Activated CD8-positive, alpha-beta T cell treated with anti-CD3 and anti-CD28 coated beads, Interleukin-2, amount 10 ng/mL, durations not matched to agents 7 days and 5 days (primary cell): ENCODE measurements around the gene NFATC4. TPM values are rescaled to one million over a fixed set of nuclear protein-coding genes. Genes with fewer than 3 reads are reported as not detected.

Experiments used
- ATAC-seq: fragments of 150-1000 bp; cut with Tn5 transposase; one replicate; pipeline ENCODE4 v1.10.0; 2021; ENCODE audit warnings: moderate library complexity
- CTCF ChIA-PET: fragments of 350-600 bp; sonication (Branson Sonifier 250); formaldehyde crosslinking; loops from one replicate; lab custom pipeline; 2021; ENCODE audit warnings: antibody characterized with exemption; lab: Charles Lee
- POLR2A ChIA-PET: fragments of 350-600 bp; sonication (Branson Sonifier 250); formaldehyde crosslinking; loops from one replicate; lab custom pipeline; 2021; ENCODE audit warnings: antibody characterized with exemption; lab: Charles Lee
- DNase-seq: peaks from one replicate; pipeline ENCODE4 v3.0.0-alpha.2; 2020
- H3K27ac Mint-ChIP-seq: one replicate; pipeline ENCODE4 v1.8.0; 2021; ENCODE audit warnings: mild to moderate bottlenecking, mixed read lengths
- H3K27me3 Mint-ChIP-seq: one replicate; pipeline ENCODE4 v1.8.0; 2021; ENCODE audit warnings: low read depth, mixed read lengths
- H3K36me3 Mint-ChIP-seq: one replicate; pipeline ENCODE4 v1.8.0; 2021; ENCODE audit warnings: low read depth, mixed read lengths
- H3K4me1 Mint-ChIP-seq: one replicate; pipeline ENCODE4 v1.8.0; 2021; ENCODE audit warnings: low read depth, mixed read lengths
- H3K4me3 Mint-ChIP-seq: one replicate; pipeline ENCODE4 v1.8.0; 2021; ENCODE audit warnings: mild to moderate bottlenecking, mixed read lengths
- H3K9me3 Mint-ChIP-seq: one replicate; pipeline ENCODE4 v1.8.0; 2022; ENCODE audit warnings: mixed read lengths; ENCODE audit not compliant: insufficient read depth
- total RNA-seq, 2 experiments: library from RNA; stranded (reverse); gene quantifications; one replicate each; pipeline ENCODE4 v1.2.3, GENCODE V29; 2021

Gene NFATC4
- total RNA-seq, 2 experiments from 2014 or later: not detected

DNA sequence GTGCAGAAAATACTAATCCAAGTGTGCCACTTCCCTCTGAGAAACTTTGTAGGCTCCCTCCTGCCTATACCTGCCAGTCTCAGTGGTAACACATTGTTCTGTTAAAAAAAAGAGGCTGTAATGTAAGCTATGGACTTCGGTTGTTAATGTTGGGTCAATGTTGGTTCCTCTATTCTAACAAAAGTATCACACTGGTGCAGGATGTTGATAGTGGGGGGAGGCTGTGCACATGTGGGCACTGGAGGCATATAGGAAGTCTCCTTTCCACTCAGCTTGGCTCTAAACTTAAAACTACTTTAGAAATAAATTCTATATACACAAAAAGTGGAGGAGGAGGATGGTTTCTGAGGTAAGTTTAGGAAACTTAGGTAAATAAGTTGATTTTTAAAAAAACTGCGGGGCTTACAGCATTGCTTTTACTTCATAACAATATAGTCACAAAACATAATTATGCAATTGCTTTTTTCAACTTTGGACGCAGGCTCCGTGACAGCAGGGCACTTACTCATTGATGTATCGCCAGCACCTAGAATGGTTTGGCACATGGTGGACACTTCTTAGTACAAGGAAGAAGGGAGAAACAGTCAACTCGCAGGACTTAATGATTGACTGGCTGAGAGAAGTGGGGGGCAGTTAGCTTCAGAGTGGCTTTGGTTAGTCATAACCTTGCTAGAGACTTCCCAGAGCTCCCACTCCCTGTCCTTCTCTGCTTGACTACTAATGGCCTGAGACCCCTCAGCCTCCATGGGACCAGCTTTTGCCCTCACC lies 22.9 kb downstream of the NFATC4 start:
- Mint-ChIP-seq H3K9me3 (no peaks in the 10 kb centered on the region), H3K36me3 (no peaks in the 10 kb centered on the region), H3K4me1 (peaks cover 4% of the 10 kb centered on the region), H3K27me3 (peaks cover 40% of the 10 kb centered on the region), H3K27ac (no peak overlapping the region), H3K4me3 (no peak overlapping the region)
- POLR2A ChIA-PET: no interaction called here
- CTCF ChIA-PET: no interaction called here
- ATAC-seq (no peak), DNase-seq (no peak)

DNA sequence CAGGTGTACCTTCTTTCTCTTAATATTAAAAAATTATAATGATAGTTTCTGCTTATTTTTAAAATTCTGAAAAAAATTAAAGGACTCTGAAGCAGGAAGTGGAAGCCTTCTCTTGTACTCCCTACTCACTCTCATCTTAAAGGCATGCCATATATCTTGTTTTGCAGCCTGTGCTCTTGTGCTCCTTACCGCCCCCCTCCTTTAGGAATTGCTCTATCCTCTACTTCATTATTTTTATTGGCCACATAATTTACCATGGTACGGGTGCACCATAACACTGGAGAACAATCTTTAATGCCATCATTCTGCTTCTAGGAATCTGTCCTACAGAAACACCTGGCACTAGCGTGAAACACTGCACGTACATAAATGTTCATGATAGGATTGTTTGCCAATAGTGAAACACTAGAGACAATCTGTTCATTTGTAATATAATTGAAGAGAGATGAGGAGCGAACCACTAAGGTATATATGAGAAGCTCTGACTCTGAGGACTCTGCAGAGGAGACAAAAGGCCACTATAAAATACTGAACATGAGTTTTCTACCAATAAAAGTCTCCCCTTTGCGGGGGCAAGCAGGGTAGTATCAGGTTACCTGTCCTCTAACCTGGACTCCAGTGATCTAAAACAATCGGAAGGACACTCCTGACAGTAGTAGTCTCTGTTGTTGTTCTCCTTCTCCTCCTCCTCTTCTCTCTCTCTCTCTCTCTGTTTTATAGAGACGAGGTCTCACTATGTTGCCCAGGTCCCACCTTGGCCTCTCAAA lies 24.5 kb downstream of the NFATC4 start:
- no peak for ATAC-seq
- Mint-ChIP-seq H3K27me3 (peaks cover 45% of the 10 kb centered on the region), H3K27ac (no peak overlapping the region), H3K36me3 (no peaks in the 10 kb centered on the region), H3K4me1 (peaks cover 7% of the 10 kb centered on the region), H3K9me3 (no peaks in the 10 kb centered on the region), H3K4me3 (no peak overlapping the region)
- POLR2A ChIA-PET: no interaction called here
- CTCF ChIA-PET: no interaction called here
- no peak for DNase-seq

DNA sequence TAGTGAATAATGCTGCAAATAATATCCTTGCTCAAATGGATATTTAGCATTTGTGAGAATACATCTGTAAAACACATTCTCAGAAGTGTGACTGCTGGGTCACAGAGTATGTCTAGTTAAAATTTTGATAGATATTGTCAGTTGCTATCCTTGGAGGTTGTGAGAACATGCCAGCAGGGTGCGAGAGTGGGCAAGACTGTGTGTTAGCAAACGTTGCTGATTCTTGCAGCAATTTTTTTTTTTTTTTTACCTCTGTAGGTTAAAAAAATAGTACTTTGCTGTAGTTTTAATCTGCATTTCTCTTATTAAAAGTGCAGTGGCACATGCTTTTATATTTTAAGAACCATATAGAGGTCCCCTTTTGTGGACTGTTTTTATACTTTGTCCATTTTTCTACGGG lies 26.3 kb downstream of the NFATC4 start:
- ChIA-PET POLR2A (no interaction called here), CTCF (no interaction called here)
- no peak overlapping the region for H3K4me3 Mint-ChIP-seq
- no peaks in the 10 kb centered on the region for H3K9me3 Mint-ChIP-seq
- no peak overlapping the region for H3K27ac Mint-ChIP-seq
- DNase-seq (no peak), ATAC-seq (no peak)
- H3K36me3 Mint-ChIP-seq: no peaks in the 10 kb centered on the region
- H3K4me1 Mint-ChIP-seq: peaks cover 7% of the 10 kb centered on the region
- H3K27me3 Mint-ChIP-seq: peaks cover 38% of the 10 kb centered on the region

DNA sequence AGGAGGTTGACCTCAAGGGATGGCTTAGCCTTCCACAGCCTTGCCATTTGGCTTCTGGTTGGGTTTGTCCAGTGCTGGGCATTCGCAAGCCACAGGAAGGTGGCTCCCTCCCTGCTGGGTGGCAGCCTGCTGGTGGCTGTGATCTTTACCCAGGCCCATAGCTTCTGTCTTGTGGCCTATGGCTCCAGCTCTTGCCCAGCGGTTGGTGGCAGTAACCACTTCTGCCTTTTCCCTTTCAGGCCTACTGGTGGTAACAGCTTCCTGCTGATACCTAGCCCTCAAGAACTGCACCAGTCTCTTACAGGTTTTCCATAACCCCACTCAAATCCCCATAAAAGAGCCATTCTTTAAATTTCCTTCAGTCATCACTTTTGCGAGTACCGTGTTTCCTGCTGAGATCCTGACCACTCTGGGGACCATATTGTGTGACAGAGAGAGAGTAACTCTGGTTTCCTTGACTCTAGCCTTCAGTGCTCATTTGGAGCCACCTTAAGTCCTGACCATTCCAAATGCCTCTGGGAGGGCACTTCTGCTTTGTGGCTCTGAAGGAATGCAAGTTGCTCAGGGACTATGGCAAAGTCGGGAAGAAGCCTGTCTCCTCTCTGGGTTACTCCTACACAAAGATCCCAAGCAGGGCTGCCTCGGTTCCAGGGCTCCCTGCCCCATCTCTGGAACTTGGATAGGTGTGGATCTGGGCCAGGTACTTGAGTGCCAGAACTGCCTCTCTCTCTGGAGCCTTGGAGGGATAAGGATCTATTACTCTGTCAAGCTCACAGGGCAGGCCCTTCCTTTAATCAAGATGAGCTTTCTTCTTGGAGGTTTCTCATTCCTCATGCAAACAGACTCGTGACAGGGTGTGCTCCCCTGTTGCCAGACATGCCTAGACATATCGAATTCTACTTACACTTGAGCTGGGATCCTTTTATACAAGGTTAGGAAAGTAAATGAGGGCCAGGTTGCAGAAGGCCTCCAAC lies 27.9 kb downstream of the NFATC4 start:
- Mint-ChIP-seq H3K36me3 (no peaks in the 10 kb centered on the region), H3K9me3 (no peaks in the 10 kb centered on the region), H3K27ac (no peak overlapping the region), H3K4me1 (peaks cover 11% of the 10 kb centered on the region), H3K4me3 (no peak overlapping the region), H3K27me3 (peaks cover 42% of the 10 kb centered on the region)
- POLR2A ChIA-PET: no interaction called here
- DNase-seq (no peak), ATAC-seq (no peak)
- CTCF ChIA-PET: interaction anchor here (0.9 to 2.1 kb wide), 6 partner anchors 16 to 56 kb away, joined by 3 to 10 read pairs (median 4); partner anchors contain the start of gene RIPK3

DNA sequence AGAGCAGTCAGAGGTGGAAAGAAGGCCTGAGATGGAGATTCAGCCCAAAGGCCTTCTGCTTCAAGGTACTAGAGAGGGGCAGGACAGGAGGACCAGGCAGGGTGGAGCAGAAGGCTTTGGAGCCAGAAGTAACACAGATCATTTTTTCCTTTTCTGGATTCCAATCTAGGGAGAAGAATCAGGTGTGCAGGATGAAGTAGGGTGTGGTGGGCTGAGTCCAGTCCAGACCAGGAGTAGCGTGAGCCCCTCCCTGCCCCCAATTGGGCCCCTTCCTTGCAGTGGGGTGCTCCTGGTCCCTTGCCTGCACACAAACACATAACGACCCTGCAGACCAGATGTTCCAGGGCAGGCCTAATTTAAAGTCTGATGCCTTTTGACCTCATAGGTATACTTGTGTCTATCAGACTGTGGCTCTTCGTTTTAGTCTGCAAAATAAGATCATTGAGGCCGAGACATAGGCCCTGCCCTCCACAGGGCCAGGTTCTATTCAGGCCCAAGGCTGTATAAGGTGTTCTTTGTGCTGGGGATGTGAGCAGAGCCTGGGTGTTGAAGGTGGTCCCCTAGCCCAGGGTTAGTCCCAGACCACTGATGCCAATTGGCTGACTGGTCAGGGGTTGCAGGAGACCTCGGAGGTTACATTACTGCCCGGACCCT lies 29.8 kb downstream of the NFATC4 start:
- DNase-seq (no peak), ATAC-seq (no peak)
- H3K9me3 Mint-ChIP-seq: no peaks in the 10 kb centered on the region
- H3K27me3 Mint-ChIP-seq: peaks cover 43% of the 10 kb centered on the region
- CTCF ChIA-PET: interaction anchor here (1.3 to 2.1 kb wide), 3 partner anchors 14 to 34 kb away, joined by 3 to 10 read pairs (median 4); no protein-coding TSS in a partner anchor
- POLR2A ChIA-PET: no interaction called here
- no peak overlapping the region for H3K27ac Mint-ChIP-seq
- no peaks in the 10 kb centered on the region for H3K36me3 Mint-ChIP-seq
- peaks cover 11% of the 10 kb centered on the region for H3K4me1 Mint-ChIP-seq
- no peak overlapping the region for H3K4me3 Mint-ChIP-seq

DNA sequence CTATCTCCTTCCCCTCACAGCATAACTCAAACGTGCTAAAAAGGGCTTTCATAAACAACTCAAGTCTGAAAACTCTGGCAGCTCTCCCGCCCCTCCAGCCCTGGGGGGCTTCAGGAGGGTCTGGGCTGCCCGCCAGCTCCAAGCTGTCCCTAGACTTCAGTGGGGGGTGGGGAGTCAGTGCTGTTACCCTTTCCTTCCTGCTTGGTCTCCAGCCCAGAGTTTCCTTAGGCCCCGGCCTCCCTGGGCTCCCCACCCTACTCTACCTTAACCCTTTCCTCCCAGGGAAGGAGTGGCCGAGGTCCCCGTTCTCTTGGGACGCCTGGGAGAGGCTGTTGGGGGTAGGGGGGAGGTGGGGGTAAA lies 30.3 kb downstream of the NFATC4 start:
- peaks cover 48% of the 10 kb centered on the region for H3K27me3 Mint-ChIP-seq
- DNase-seq (no peak), ATAC-seq (no peak)
- CTCF ChIA-PET: interaction anchor here (1.0 kb wide), 1 partner anchor 67 kb away, joined by 3 read pairs; no protein-coding TSS in a partner anchor
- H3K4me1 Mint-ChIP-seq: peaks cover 11% of the 10 kb centered on the region
- no peak overlapping the region for H3K4me3 Mint-ChIP-seq
- POLR2A ChIA-PET: interaction anchor here (0.7 kb wide), 1 partner anchor 32 kb away, joined by 4 read pairs; the partner anchor contains the start of gene KHNYN
- no peak overlapping the region for H3K27ac Mint-ChIP-seq
- no peaks in the 10 kb centered on the region for H3K36me3 Mint-ChIP-seq
- H3K9me3 Mint-ChIP-seq: no peaks in the 10 kb centered on the region

DNA sequence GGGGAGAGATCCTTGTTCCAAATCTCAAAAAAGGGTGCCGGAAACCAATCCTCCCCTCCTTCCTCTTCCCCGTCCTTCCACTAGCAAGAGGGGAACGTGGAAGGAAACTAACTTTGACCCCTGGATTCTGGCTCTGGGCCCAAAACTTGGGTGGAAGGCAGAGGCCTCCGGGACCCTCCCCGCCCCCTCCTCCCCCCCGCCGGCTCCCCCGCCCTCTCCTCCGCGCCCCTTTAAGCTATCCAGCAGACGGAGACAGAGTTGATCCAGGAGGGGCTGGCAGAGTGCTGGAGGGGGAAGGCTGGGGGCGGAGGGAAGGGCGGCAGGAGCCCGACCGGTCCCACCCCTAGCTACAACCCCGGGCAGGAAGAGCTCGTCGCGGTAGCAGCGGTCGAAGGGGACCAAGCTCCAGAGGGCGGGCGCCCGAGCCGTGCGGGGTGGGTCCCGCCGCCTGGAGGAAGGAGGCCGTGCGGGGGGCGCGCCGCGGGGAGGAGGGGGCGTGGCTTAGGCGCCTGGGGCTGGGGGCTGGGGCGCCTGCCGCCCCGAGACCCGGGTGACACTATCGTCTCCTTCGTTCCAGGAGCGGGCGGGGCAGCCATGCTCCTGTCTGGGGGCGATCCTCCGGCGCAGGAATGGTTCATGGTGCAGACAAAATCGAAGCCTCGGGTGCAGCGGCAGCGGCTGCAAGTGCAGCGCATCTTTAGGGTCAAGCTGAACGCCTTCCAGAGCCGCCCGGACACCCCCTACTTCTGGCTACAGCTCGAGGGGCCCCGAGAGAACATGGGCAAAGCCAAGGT lies 30.9 kb downstream of the NFATC4 start, which contains the start of gene NYNRIN:
TSS of gene NYNRIN (plus strand) at position 351 of the 794 bp plus-strand sequence. CDS start at position 595, 244 bp downstream.
- Mint-ChIP-seq H3K27ac (peak within 1 kb of the TSS; percentile 5), H3K9me3 (no peaks in the 10 kb centered on the region), H3K27me3 (peaks cover 50% of the 10 kb centered on the region), H3K36me3 (no peaks in the 10 kb centered on the region), H3K4me3 (peak within 1 kb of the TSS; percentile 47), H3K4me1 (peaks cover 11% of the 10 kb centered on the region)
- ChIA-PET CTCF (interaction anchor here (1.0 kb wide), 1 partner anchor 67 kb away, joined by 3 read pairs; no protein-coding TSS in a partner anchor), POLR2A (interaction anchor here (0.7 kb wide), 1 partner anchor 31 kb away, joined by 4 read pairs; the partner anchor contains the start of gene KHNYN)
- DNase-seq (peak; percentile 58), ATAC-seq (peak; percentile 91)

DNA sequence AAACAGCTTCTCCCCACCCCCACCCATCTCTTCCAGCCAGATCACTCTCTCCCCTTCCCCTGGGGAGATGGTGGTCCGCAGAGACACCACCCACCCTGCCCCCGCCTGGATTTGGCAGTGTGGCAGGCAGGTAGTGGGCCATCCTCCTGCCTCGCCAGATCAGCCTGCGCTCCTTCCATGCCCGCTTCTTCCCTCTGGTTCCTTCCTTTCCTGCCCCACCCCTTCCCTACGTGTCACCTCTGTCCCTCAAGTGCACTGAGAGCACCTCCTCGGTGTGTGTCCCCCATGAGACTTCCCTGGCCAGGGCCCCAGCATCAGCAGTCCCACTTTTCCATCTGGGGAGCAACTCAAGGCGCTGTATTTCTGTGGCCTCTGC lies 31.5 kb downstream of the NFATC4 start:
- ChIA-PET CTCF (interaction anchor here (1.0 kb wide), 1 partner anchor 68 kb away, joined by 3 read pairs; no protein-coding TSS in a partner anchor), POLR2A (interaction anchor here (0.8 kb wide), 1 partner anchor 59 kb away, joined by 4 read pairs; the partner anchor contains the start of gene RIPK3)
- H3K27me3 Mint-ChIP-seq: peaks cover 53% of the 10 kb centered on the region
- peak overlapping the region; percentile 47 for H3K4me3 Mint-ChIP-seq
- DNase-seq (no peak), ATAC-seq (peak; percentile 12)
- peaks cover 11% of the 10 kb centered on the region for H3K4me1 Mint-ChIP-seq
- peak overlapping the region; percentile 5 for H3K27ac Mint-ChIP-seq
- H3K36me3 Mint-ChIP-seq: no peaks in the 10 kb centered on the region
- no peaks in the 10 kb centered on the region for H3K9me3 Mint-ChIP-seq

DNA sequence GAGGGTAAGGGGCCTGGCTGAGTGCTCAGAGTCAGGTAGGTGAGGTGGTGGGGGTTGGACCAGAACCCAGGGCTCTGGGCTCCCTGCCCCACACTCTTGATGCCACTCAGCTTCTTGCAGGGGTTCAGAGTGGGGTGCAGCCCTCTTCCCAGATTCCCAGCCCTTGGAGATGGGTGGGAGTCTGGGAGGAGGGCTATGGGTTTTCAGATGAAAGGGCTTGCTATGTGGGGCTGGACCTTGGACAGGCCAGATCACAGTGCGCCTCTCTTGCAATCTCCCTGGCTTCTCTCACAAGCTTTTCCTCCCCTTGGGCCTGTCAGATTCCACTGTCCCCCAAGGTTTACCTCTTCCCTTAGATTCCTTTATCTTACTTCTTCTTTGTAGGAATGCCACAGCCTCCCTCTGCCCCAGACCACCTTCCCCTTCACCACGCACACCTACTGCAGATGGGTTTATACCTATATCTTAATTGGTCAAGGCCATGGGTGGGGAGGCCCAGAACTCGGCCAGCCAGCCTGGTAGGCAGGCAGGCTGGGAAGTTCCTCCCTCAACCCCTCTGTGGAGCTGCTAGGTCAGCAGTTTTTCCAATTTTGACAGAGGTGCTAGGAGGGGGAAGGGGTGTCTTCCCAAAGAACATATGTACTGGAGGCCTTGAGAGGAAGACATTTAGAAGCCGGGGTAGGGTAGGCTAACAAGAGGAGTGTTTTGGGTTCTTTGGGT lies 32.2 kb downstream of the NFATC4 start:
- ATAC-seq (no peak), DNase-seq (no peak)
- Mint-ChIP-seq H3K36me3 (no peaks in the 10 kb centered on the region), H3K4me1 (peaks cover 11% of the 10 kb centered on the region), H3K27me3 (peaks cover 57% of the 10 kb centered on the region), H3K27ac (no peak overlapping the region), H3K9me3 (no peaks in the 10 kb centered on the region), H3K4me3 (no peak overlapping the region)
- POLR2A ChIA-PET: interaction anchor here (0.8 kb wide), 1 partner anchor 60 kb away, joined by 4 read pairs; the partner anchor contains the start of gene RIPK3
- CTCF ChIA-PET: no interaction called here
